Panc1 (cell line): Measurements from ENCODE around the gene UQCC3. TPM values are rescaled to one million over a fixed set of nuclear protein-coding genes. Genes with fewer than 3 reads are reported as not detected.
A peak's percentile ranks its signal among the peaks of the same experiment; 100 is the strongest.

Experiments
- ATAC-seq: fragments of 200-7000 bp; cut with Tn5 transposase; 2 replicates; pipeline ENCODE4 v1.9.1; 2020; ENCODE audit warnings: mild to moderate bottlenecking, moderate library complexity
- Bru-seq: library from RNA; stranded (reverse); fragments of 400-500 nt; gene quantifications from one replicate; lab custom pipeline; 2021; lab: Mats Ljungman, UMichigan
- BruChase-seq, 2 experiments: library from RNA; stranded (reverse); fragments of 400-500 nt; gene quantifications; one replicate each; lab custom pipeline; 2021; lab: Mats Ljungman, UMichigan
- BruUV-seq: library from RNA; stranded (reverse); fragments of 400-500 nt; replicated peaks from 2 replicates; lab custom pipeline; 2021; lab: Mats Ljungman, UMichigan
- CTCF ChIA-PET: fragments of 300-600 bp; sonication (Branson Sonifier 250); formaldehyde crosslinking; loops from one replicate; lab custom pipeline; 2022; ENCODE audit warnings: antibody characterized with exemption; lab: Charles Lee
- POLR2A ChIA-PET: fragments of 300-600 bp; sonication (Branson Sonifier 250); formaldehyde crosslinking; loops from one replicate; lab custom pipeline; 2022; ENCODE audit warnings: antibody characterized with exemption; lab: Charles Lee
- DNase-seq: peaks from one replicate; pipeline ENCODE4 v3.0.0-alpha.2; 2010; ENCODE audit warnings: low read depth, low spot score
- H3K27ac ChIP-seq: 2 replicates; pipeline ENCODE4 v1.5.1; 2011; ENCODE audit warnings: mild to moderate bottlenecking, low read length, inconsistent platforms
- H3K27me3 ChIP-seq: fragments of 200-500 bp; sonication (Bioruptor generic); 2 replicates; pipeline ENCODE4 v1.6.0; 2014; ENCODE audit warnings: low read length, inconsistent platforms; ENCODE audit not compliant: control insufficient read depth, insufficient read depth
- H3K36me3 ChIP-seq: fragments of 200-500 bp; sonication (Bioruptor generic); 2 replicates; pipeline ENCODE4 v1.5.1; 2014; ENCODE audit warnings: inconsistent platforms, mild to moderate bottlenecking, low read length, moderate library complexity; ENCODE audit not compliant: control insufficient read depth, insufficient read depth
- H3K4me1 ChIP-seq: 2 replicates; pipeline ENCODE4 v1.5.1; 2011; ENCODE audit warnings: inconsistent platforms, mild to moderate bottlenecking, low read length, moderate library complexity; ENCODE audit not compliant: control insufficient read depth, insufficient read depth
- H3K4me3 ChIP-seq, 2 experiments: 2 replicates each; pipeline ENCODE4 v1.5.1; 2011 to 2012; ENCODE audit warnings: low read depth in 2 of 2, low read length in 2 of 2, mild to moderate bottlenecking in 2 of 2, inconsistent platforms in 1 of 2, moderate library complexity in 1 of 2
- H3K9me3 ChIP-seq: fragments of 200-500 bp; sonication (Bioruptor generic); 2 replicates; pipeline ENCODE4 v1.5.1; 2014; ENCODE audit warnings: low read depth, mild to moderate bottlenecking, inconsistent platforms, low read length, moderate library complexity; ENCODE audit not compliant: control insufficient read depth, insufficient read depth
- POLR2AphosphoS5 ChIP-seq: IDR thresholded peaks from 2 replicates; pipeline ENCODE4 v1.6.1; 2012; ENCODE audit warnings: mild to moderate bottlenecking, low read depth, low read length, moderate library complexity
- SIN3A ChIP-seq: IDR thresholded peaks from 2 replicates; pipeline ENCODE4 v1.6.1; 2012; ENCODE audit warnings: low read depth, mild to moderate bottlenecking, low read length, moderate library complexity, borderline replicate concordance; ENCODE audit not compliant: insufficient read depth
- TCF7L2 ChIP-seq: IDR thresholded peaks from 2 replicates; pipeline ENCODE4 v1.6.1; 2011; ENCODE audit warnings: mild to moderate bottlenecking, low read depth, low read length, inconsistent platforms
- in situ Hi-C: cut with HindIII; loops from 2 replicates; pipeline ENCODE4 v1.10.0; 2016; ENCODE audit warnings: low sequenced_read_pairs, low pct_unique_long_range_greater_than_20kb
- intact Hi-C: fragments of 100-400 bp; cut with micrococcal nuclease; formaldehyde crosslinking; loops from one replicate; pipeline ENCODE4 v1.10.0; 2022; ENCODE audit not compliant: unreplicated experiment
- long read RNA-seq: library from polyadenylated mRNA; unstranded; transcript quantifications from one replicate; pipeline ENCODE4 v2.0.0, GENCODE V29; 2021; ENCODE audit not compliant: unreplicated experiment
- polyA plus RNA-seq: library from polyadenylated mRNA; unstranded; fragments of >200 nt; gene quantifications from one replicate; pipeline ENCODE4 v1.2.1, GENCODE V29; 2012; ENCODE audit warnings: missing spikeins; ENCODE audit not compliant: insufficient read length
- total RNA-seq: library from RNA; stranded (reverse); gene quantifications from one replicate; pipeline ENCODE4 v1.2.1, GENCODE V29; 2021; ENCODE audit not compliant: unreplicated experiment
- TF ChIP-seq, protein P1 (sequence below), 2 experiments: IDR thresholded peaks; 2 replicates each; pipeline ENCODE4 v1.6.1; 2011 to 2012; ENCODE audit warnings: low read depth in 2 of 2, control low read depth in 1 of 2, low read length in 1 of 2, mild to moderate bottlenecking in 1 of 2, moderate library complexity in 1 of 2; ENCODE audit not compliant: insufficient read depth in 1 of 2
- TF ChIP-seq, protein P2 (sequence below): fragments of 450-650 bp; IDR thresholded peaks from 2 replicates; pipeline ENCODE4 v1.5.1; 2017; ENCODE audit warnings: mild to moderate bottlenecking

Gene UQCC3, protein sequence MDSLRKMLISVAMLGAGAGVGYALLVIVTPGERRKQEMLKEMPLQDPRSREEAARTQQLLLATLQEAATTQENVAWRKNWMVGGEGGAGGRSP
- total RNA-seq (7.4 TPM), Bru-seq, nascent RNA (percentile 52 among the genes with signal in this experiment), BruChase-seq, experiment 1, labeled RNA remaining after a 2-hour chase (percentile 47 among the genes with signal in this experiment), BruChase-seq, experiment 2, labeled RNA remaining after a 6-hour chase (percentile 58 among the genes with signal in this experiment)
- 15.0 TPM for polyA plus RNA-seq
- long read RNA-seq, transcript UQCC3-201 (2 exons, 1,947 nt): major isoform, 18 of 31 reads
- long read RNA-seq, partial matches to known transcripts: 0 of 31 reads
- long read RNA-seq, other reads (novel, unspliced or antisense): 13 of 31 reads

DNA sequence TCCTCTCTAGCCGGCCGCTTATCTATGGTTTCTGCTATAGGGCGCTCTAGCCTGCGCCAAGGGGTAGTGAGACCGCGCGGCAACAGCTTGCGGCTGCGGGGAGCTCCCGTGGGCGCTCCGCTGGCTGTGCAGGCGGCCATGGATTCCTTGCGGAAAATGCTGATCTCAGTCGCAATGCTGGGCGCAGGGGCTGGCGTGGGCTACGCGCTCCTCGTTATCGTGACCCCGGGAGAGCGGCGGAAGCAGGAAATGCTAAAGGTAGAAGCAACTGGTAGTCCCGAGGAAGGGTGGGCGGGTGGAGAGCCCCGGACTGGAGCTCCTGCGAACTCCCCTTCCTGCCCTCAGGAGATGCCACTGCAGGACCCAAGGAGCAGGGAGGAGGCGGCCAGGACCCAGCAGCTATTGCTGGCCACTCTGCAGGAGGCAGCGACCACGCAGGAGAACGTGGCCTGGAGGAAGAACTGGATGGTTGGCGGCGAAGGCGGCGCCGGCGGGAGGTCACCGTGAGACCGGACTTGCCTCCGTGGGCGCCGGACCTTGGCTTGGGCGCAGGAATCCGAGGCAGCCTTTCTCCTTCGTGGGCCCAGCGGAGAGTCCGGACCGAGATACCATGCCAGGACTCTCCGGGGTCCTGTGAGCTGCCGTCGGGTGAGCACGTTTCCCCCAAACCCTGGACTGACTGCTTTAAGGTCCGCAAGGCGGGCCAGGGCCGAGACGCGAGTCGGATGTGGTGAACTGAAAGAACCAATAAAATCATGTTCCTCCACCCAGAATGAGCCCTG lies at the start of gene UQCC3, which contains the start of gene LBHD1:
UQCC3 (plus strand) TSS at position 66 of the 782 bp plus-strand sequence; CDS start at position 139, 73 bp downstream.
LBHD1 (minus strand) TSS at position 660 of the 782 bp plus-strand sequence. CDS start 2,236 bp downstream, outside the sequence.
- Histone ChIP-seq H3K4me1 (peaks cover 30% of the 10 kb centered on the region), H3K27me3 (no peaks in the 10 kb centered on the region), H3K36me3 (no peaks in the 10 kb centered on the region; the same call in 1 of the 2 replicates), H3K9me3 (no peaks in the 10 kb centered on the region), H3K4me3 (peak within 1 kb of the TSS; percentile 78 to 89), H3K27ac (peak within 1 kb of the TSS; percentile 93)
- CTCF ChIA-PET: interaction anchor here (0.6 kb wide), 1 partner anchor 82 kb away, joined by 5 read pairs; no protein-coding TSS in a partner anchor
- BruUV-seq: no TSS peak
- peak; percentile 76 for ATAC-seq
- TF ChIP-seq, protein P1, sequence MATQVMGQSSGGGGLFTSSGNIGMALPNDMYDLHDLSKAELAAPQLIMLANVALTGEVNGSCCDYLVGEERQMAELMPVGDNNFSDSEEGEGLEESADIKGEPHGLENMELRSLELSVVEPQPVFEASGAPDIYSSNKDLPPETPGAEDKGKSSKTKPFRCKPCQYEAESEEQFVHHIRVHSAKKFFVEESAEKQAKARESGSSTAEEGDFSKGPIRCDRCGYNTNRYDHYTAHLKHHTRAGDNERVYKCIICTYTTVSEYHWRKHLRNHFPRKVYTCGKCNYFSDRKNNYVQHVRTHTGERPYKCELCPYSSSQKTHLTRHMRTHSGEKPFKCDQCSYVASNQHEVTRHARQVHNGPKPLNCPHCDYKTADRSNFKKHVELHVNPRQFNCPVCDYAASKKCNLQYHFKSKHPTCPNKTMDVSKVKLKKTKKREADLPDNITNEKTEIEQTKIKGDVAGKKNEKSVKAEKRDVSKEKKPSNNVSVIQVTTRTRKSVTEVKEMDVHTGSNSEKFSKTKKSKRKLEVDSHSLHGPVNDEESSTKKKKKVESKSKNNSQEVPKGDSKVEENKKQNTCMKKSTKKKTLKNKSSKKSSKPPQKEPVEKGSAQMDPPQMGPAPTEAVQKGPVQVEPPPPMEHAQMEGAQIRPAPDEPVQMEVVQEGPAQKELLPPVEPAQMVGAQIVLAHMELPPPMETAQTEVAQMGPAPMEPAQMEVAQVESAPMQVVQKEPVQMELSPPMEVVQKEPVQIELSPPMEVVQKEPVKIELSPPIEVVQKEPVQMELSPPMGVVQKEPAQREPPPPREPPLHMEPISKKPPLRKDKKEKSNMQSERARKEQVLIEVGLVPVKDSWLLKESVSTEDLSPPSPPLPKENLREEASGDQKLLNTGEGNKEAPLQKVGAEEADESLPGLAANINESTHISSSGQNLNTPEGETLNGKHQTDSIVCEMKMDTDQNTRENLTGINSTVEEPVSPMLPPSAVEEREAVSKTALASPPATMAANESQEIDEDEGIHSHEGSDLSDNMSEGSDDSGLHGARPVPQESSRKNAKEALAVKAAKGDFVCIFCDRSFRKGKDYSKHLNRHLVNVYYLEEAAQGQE (IDR thresholded peaks at IDR 0.05; ENCODE audit: insufficient read depth in 1 of 2, low read depth in 2 of 2, low read length in 1 of 2): no peak
- TF ChIP-seq SIN3A (0 out of 2 replicates have a peak, but pooled peaks have one; percentile 63), POLR2AphosphoS5 (peak; percentile 25)
- DNase-seq: no peak
- intact Hi-C loops: no loop called here
- in situ Hi-C loops: no loop called here
- POLR2A ChIA-PET: interaction anchor here (0.7 kb wide), 1 partner anchor 288 kb away, joined by 3 read pairs; no protein-coding TSS in a partner anchor

DNA sequence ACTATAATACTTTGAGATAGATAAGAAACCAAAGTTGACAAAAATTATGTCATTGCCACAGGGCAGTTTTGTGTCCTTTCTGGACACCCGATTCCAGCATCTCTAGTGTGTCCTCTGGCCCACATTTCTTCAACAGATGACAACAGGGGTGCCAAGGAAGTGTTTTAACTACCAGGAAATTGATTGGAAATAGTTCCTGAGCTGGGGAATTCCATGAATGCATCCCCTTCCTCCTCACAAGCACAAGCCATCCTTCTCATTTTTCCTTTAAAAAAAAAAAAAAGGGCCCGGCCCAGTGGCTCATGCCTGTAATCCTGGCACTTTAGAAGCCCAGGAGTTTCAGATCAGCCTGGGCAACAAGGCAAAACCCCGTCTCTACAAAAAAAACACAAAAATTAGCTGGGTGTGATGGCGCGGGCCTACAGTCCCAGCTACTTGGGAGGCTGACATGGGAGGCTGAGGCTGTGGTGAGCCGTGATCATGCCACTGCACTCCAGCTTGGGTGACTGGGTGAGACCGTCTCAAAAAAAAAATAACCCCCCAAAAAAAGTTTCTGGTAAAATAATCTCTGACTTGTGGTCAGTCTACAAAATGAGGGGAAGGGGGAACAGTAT lies 48.9 kb upstream of the UQCC3 start:
- in situ Hi-C loops: no loop called here
- BruUV-seq: no TSS peak
- Histone ChIP-seq H3K4me3 (peak overlapping the region; percentile 39 to 94; a peak in 3 of 4 replicates), H3K27me3 (no peaks in the 10 kb centered on the region), H3K9me3 (no peaks in the 10 kb centered on the region), H3K36me3 (peaks cover 12% of the 10 kb centered on the region; the same call in 1 of the 2 replicates), H3K4me1 (peaks cover 14% of the 10 kb centered on the region), H3K27ac (peak overlapping the region; percentile 97)
- no peak; the same call in 1 of the 2 replicates for ATAC-seq
- ChIA-PET POLR2A (interaction anchor here (0.6 to 0.8 kb wide), 3 partner anchors 23 to 62 kb away, joined by 4 to 8 read pairs (median 5); no protein-coding TSS in a partner anchor), CTCF (interaction anchor here (0.7 kb wide), 1 partner anchor 230 kb away, joined by 3 read pairs; no protein-coding TSS in a partner anchor)
- no peak for DNase-seq
- intact Hi-C loops: no loop called here
- no peak for TF ChIP-seq POLR2AphosphoS5
- no peak for TF ChIP-seq TCF7L2
- TF ChIP-seq, protein P1 (IDR thresholded peaks at IDR 0.05; ENCODE audit: insufficient read depth in 1 of 2, low read depth in 2 of 2, low read length in 1 of 2): no peak
- TF ChIP-seq SIN3A: no peak
- TF ChIP-seq, protein P2, sequence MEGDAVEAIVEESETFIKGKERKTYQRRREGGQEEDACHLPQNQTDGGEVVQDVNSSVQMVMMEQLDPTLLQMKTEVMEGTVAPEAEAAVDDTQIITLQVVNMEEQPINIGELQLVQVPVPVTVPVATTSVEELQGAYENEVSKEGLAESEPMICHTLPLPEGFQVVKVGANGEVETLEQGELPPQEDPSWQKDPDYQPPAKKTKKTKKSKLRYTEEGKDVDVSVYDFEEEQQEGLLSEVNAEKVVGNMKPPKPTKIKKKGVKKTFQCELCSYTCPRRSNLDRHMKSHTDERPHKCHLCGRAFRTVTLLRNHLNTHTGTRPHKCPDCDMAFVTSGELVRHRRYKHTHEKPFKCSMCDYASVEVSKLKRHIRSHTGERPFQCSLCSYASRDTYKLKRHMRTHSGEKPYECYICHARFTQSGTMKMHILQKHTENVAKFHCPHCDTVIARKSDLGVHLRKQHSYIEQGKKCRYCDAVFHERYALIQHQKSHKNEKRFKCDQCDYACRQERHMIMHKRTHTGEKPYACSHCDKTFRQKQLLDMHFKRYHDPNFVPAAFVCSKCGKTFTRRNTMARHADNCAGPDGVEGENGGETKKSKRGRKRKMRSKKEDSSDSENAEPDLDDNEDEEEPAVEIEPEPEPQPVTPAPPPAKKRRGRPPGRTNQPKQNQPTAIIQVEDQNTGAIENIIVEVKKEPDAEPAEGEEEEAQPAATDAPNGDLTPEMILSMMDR: no peak
